Choroid plexus epithelial cell (primary cell): Measurements from ENCODE around the gene RAB35.

Source experiments
- DNase-seq: peaks from one replicate; pipeline ENCODE4 v3.0.0-alpha.2; 2010; ENCODE audit warnings: low read depth
- H3K4me3 ChIP-seq: 2 replicates; pipeline ENCODE4 v1.5.1; 2011; ENCODE audit warnings: low read depth, mild to moderate bottlenecking, control low read depth, low read length, moderate library complexity
- TF ChIP-seq, protein P1 (sequence below): conservative IDR thresholded peaks from 2 replicates; pipeline ENCODE4 v1.5.1; 2011; ENCODE audit warnings: low read depth, mild to moderate bottlenecking, control low read depth, inconsistent platforms, low read length, moderate library complexity

The RAB35 gene

DNA sequence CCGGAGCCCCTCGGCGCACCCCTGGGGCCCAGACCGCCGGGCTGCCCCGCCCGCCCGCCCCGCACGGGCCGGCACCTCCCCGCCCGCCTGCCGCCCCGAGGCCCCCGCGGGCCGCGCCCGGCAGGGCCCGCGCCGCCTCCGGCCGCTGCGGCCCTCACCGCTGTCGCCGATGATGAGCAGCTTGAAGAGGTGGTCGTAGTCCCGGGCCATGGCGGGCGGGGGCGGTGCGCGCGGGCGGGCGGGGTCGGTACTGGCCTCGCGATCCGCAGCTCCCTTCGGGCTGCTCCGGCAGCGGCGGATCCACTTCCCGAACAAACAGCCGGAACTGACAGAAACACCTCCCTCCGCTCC lies at the start of gene RAB35:
TSS of gene RAB35 (minus strand) at position 313 of the 351 bp plus-strand sequence. CDS start at position 210, 103 bp downstream.
- DNase-seq, result no peak
- peak within 1 kb of the TSS; percentile 95 for H3K4me3 ChIP-seq
- TF ChIP-seq, protein P1, sequence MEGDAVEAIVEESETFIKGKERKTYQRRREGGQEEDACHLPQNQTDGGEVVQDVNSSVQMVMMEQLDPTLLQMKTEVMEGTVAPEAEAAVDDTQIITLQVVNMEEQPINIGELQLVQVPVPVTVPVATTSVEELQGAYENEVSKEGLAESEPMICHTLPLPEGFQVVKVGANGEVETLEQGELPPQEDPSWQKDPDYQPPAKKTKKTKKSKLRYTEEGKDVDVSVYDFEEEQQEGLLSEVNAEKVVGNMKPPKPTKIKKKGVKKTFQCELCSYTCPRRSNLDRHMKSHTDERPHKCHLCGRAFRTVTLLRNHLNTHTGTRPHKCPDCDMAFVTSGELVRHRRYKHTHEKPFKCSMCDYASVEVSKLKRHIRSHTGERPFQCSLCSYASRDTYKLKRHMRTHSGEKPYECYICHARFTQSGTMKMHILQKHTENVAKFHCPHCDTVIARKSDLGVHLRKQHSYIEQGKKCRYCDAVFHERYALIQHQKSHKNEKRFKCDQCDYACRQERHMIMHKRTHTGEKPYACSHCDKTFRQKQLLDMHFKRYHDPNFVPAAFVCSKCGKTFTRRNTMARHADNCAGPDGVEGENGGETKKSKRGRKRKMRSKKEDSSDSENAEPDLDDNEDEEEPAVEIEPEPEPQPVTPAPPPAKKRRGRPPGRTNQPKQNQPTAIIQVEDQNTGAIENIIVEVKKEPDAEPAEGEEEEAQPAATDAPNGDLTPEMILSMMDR, result no peak

DNA sequence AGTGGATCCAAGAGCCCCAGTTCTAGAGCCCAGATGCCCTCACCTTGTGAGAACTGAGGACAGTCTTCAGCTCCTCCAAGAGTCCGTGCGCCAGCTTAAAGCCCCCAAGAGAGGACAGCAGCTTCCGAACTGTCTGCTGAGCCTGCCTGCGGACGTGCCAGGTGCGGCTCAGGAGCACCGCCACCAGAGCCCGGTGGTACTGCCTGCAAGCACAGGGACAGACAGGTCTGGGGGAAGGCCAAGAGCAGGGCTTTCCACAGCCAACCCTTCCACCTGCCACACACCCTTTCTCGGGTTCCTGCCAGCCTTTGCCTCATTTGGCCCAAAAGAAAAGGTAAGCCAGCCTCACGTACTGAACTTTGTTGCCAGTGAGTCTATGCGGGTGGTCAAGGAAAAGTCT lies 47.7 kb upstream of the RAB35 start:
- TF ChIP-seq, protein P1, result no peak
- no peak overlapping the region for H3K4me3 ChIP-seq
- DNase-seq, result no peak

DNA sequence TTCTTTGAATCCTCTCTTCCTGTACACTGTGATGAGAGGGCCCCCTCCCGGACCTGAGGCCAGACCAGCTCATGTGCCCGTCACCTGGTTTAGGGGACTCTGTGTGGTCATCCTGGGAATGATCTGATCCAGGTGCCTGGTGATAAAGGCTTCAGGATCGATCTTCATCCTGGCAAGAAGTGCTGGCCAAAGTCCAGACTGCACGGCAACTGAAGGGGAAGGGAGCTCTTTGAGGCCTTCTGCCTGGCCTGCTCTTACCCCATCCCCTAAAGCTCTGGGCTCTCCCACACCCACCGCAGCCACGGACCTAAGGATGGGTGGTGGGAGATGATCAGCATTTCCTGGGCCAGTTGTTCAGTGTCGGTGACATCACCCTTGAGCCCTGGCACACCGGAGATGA lies 46.2 kb upstream of the RAB35 start:
- TF ChIP-seq, protein P1, result no peak
- no peak overlapping the region for H3K4me3 ChIP-seq
- DNase-seq, result no peak

DNA sequence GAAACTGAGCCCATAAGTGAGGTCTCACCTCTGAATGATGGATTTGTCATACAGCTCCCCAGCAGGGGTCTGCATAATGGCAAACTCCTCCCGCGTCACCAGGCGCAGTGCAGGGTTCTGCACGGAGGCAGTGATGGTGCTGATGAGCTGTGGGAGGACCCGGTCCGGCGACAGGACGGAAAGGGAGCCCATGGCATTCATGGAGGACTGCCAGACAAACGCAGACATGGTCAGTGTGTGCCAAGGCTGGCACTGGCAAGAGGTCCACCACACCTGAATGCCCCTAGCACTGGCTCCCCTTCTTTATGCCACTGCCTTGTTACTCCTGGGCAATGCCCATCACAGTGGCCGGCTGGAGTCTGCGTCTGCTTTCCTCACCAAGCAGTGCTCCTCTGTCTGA lies 45.3 kb upstream of the RAB35 start:
- no peak for DNase-seq
- no peak overlapping the region for H3K4me3 ChIP-seq
- TF ChIP-seq, protein P1, result no peak

DNA sequence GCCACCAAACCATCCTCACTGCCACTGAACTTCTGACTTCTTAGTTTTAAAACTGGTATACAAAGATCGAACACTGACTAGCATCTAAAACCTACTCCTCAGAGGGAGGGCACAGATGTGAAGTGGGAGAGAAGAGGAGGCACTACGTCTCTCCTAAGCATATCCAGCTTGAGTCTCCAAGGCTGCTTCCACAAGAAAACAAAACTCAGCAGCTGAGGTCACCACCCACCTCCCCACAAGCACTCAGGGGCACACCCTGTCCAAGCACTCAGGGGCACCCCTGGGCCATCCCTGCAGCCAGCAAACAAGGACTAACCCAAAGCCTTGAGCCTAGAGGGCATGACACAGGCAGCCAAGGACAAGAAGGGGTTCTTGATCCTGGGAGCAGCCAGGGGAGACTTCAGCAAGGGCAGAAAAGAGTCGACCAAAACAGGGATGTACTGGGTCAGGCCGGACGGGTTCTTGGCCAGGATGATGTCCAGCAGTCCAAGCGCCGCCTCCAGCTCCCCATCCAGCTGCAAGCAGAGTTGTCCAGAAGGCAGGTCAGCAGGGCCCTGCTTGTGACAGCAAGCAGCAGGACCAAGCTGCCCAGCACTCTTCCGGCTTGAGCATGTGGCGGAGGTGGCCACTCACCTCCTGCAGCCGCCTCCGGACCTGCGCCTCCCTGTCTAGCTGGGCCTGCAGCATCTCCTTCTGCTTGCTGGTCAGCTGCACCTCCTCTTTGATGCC lies 43.1 kb upstream of the RAB35 start:
- no peak overlapping the region for H3K4me3 ChIP-seq
- no peak for DNase-seq
- TF ChIP-seq, protein P1, result no peak

DNA sequence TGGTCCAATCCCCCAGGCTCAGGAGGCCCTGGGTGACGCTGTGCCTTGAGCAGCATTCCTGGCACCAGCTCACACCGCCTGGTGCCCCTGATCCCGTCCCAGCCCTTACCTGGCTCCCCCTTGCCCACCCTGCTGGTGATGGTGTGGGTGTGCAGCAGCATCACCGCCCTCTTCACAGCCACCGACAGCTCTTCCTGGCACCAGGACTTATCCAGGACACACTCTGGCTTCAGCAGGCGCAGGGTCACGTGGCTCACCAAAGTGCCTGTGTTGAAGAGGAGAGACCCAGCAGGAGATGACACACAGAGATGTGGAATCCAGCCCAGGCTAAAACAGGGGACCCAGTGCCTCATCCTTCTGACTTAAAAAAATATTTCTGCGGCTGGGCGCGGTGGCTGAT lies 41.8 kb upstream of the RAB35 start:
- TF ChIP-seq, protein P1, result no peak
- H3K4me3 ChIP-seq, result no peak overlapping the region
- DNase-seq, result no peak

DNA sequence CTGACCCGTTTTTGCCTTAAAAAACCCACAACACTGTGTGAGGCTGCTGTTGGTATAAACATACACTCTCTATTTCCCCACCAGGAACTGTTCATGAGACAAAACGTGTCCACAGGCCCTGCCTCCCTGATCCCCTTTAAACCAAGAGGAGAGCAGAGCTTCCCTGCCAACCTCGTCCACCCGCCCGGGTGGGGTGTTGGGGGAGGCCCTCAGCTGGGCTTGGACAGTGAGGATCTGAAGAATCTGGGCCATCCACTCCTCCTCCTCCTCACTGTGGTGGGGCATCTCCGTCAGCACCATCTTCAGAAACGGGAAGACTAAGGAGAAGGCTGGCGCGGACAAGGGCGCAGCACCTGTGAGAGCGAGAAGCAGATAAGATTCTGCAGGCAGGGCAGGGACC lies 41.1 kb upstream of the RAB35 start:
- TF ChIP-seq, protein P1, result no peak
- no peak for DNase-seq
- no peak overlapping the region for H3K4me3 ChIP-seq
